ENCODE data around the gene POLDIP2. TPM values are rescaled to one million over a fixed set of nuclear protein-coding genes. Genes with fewer than 3 reads are reported as not detected.

Gene POLDIP2
- total RNA-seq, 3 donors from 2014 or later = 71.7 to 82.4 (median 81.3) TPM

GRCh38 chr17:28384281-28385036 lies 27.1 kb upstream of the POLDIP2 start:
- DNase-seq (peak; percentile 83 to 89 (median 88)), ATAC-seq (peak; percentile 94)
- peaks cover 2% of the 10 kb centered on the region for H3K4me1 ChIP-seq (ENCODE audit: low read depth)
- no peaks in the 10 kb centered on the region for H3K36me3 ChIP-seq (ENCODE audit: low read depth)
- intact Hi-C loops (cut with DNase I, micrococcal nuclease) = no loop called here
- H3K9me3 ChIP-seq = no peaks in the 10 kb centered on the region
- TF ChIP-seq, protein P1, sequence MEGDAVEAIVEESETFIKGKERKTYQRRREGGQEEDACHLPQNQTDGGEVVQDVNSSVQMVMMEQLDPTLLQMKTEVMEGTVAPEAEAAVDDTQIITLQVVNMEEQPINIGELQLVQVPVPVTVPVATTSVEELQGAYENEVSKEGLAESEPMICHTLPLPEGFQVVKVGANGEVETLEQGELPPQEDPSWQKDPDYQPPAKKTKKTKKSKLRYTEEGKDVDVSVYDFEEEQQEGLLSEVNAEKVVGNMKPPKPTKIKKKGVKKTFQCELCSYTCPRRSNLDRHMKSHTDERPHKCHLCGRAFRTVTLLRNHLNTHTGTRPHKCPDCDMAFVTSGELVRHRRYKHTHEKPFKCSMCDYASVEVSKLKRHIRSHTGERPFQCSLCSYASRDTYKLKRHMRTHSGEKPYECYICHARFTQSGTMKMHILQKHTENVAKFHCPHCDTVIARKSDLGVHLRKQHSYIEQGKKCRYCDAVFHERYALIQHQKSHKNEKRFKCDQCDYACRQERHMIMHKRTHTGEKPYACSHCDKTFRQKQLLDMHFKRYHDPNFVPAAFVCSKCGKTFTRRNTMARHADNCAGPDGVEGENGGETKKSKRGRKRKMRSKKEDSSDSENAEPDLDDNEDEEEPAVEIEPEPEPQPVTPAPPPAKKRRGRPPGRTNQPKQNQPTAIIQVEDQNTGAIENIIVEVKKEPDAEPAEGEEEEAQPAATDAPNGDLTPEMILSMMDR (IDR thresholded peaks at IDR 0.05) = no peak
- peak overlapping the region; percentile 15 for H3K4me3 ChIP-seq

GRCh38 chr17:28381141-28381825 lies 24.0 kb upstream of the POLDIP2 start:
- peaks cover 2% of the 10 kb centered on the region for H3K4me1 ChIP-seq (ENCODE audit: low read depth)
- ATAC-seq (peak; percentile 45), DNase-seq (peak in 2 of 3 donors; percentile 59 to 65)
- H3K4me3 ChIP-seq = no peak overlapping the region
- TF ChIP-seq, protein P1 (IDR thresholded peaks at IDR 0.05) = no peak
- H3K9me3 ChIP-seq = no peaks in the 10 kb centered on the region
- H3K36me3 ChIP-seq (ENCODE audit: low read depth) = no peaks in the 10 kb centered on the region
- intact Hi-C loops (cut with DNase I, micrococcal nuclease) = no loop called here

DNA sequence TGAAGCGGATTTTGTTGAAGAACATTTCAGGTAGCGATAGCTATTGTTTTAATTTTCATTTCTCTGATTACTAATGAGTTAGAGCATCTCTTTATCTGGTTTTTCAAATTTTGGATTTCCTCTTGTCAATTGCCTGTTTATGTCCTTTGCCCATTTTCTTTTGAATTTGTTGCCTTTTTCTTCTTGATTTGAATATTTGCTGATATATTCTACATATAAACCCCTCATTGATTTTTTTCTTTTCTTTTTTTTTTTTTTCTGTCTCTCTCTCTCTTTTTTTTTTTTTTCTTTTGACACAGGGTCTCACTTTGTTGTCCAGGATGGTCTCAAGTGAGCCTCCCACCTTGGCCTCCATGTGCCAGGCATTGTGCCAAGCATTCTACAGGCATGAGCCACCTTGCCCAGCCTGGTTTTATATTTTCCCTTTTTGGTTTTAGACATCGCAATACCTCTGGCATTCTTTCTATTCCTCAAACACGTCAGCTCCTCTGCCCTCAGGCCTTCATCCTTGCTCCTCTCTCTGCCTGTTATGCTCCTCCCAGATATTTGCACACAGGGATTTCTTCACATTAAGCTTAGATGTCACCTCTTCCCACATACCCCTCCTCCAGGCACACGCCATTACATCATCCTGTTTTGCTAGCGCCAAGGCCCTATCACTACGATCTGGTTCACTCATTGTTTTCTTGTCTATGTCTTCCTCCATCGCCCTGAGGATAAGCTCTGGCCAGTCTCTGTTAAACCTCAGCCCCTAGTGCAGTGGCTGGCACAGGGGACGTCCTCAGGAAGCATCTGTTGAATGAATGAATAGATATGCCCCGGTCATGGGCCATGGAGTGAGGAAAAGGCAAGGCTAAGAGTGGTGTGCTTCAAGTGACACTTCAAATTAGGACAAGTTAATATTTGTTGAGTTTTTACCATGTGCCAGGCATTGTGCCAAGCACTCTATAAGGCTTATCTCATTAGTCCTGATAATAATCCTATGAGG lies 22.8 kb upstream of the POLDIP2 start:
- H3K9me3 ChIP-seq = no peaks in the 10 kb centered on the region
- no peaks in the 10 kb centered on the region for H3K36me3 ChIP-seq (ENCODE audit: low read depth)
- intact Hi-C loops (cut with DNase I, micrococcal nuclease) = no loop called here
- no peak overlapping the region for H3K4me3 ChIP-seq
- H3K4me1 ChIP-seq (ENCODE audit: low read depth) = peaks cover 2% of the 10 kb centered on the region
- TF ChIP-seq, protein P1 (IDR thresholded peaks at IDR 0.05) = no peak
- DNase-seq = no peak
- ATAC-seq = no peak

DNA sequence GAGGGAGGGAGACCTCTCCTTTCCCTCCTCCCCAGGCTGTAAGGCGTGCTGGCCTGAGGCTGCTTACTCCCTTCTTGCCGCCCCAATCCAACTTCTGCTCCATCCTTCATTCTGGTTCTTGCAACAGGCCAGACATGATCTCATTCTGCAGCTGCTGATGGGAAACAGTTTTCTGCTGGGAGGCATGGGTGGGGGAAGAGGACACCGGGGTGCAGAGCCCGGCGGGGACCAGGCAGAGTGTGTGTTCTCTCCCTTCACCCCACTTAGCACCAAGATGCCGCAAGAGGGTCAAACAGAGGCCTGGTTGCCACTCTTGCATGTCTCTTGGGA lies 15.6 kb upstream of the POLDIP2 start:
- no peak for ATAC-seq
- no peak for DNase-seq
- Histone ChIP-seq H3K36me3 (ENCODE audit: low read depth) (no peaks in the 10 kb centered on the region), H3K4me1 (ENCODE audit: low read depth) (peaks cover 11% of the 10 kb centered on the region), H3K4me3 (no peak overlapping the region), H3K9me3 (no peaks in the 10 kb centered on the region)
- intact Hi-C loops (cut with DNase I, micrococcal nuclease) = no loop called here
- TF ChIP-seq, protein P1 (IDR thresholded peaks at IDR 0.05) = no peak

DNA sequence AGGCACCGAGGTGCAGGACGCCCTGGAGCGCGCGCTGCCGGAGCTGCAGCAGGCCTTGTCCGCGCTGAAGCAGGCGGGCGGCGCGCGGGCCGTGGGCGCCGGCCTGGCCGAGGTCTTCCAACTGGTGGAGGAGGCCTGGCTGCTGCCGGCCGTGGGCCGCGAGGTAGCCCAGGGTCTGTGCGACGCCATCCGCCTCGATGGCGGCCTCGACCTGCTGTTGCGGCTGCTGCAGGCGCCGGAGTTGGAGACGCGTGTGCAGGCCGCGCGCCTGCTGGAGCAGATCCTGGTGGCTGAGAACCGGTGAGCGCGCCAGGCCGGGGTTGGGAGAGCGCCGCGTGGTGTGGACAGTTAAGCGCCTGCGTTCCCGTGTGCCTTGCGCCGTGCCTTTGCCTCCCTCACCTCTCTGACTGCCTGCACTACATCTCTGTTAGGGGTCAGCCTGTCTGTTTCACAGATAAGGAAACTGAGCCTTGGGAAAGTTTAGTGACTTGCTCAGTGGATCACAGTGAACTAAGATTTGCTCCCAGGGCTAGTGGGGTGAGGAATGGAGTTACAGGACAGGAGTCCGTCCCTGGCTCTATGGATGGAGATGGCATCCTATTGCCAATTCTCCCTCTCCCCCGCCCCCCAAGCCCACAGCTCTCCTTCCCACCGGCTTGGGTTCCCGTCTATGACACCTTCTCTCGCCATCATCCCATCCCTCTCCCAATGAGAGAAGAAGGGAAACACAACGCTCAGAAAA lies 15.0 kb upstream of the POLDIP2 start:
- no peaks in the 10 kb centered on the region for H3K36me3 ChIP-seq (ENCODE audit: low read depth)
- peaks cover 11% of the 10 kb centered on the region for H3K4me1 ChIP-seq (ENCODE audit: low read depth)
- intact Hi-C loops (cut with DNase I, micrococcal nuclease) = no loop called here
- no peaks in the 10 kb centered on the region for H3K9me3 ChIP-seq
- ATAC-seq (peak; percentile 6), DNase-seq (peak in 1 of 3 donors; percentile 53)
- TF ChIP-seq, protein P1 (IDR thresholded peaks at IDR 0.05) = no peak
- no peak overlapping the region for H3K4me3 ChIP-seq

All from mucosa of descending colon (tissue), 3 donors.